ENCODE measurements around the gene GALNT18.
A peak's percentile ranks its signal among the peaks of the same experiment; 100 is the strongest.

The GALNT18 gene

GRCh38 chr11:11563200-11563975 is 58.4 kb downstream of the GALNT18 start:
- DNase-seq = peak; percentile 93

DNA sequence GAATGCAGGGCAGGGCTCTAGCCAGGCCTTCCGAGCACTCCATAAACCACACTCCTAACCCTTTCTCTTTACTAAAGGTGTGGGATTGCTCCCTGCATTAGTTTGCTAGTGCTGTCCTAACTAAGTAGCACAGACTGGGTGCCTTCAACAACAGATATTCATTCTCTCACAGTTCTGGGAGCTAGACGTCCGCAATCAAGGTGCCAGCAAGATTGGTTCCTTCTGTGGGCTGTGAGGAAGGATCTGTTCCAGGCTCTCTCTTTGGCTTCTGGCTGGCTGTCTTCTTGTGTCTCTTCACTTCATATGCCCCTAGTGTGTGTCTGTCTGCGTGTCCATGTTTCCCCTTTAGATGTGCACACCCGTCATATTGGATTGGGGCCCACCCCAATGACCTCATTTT is 59.8 kb downstream of the GALNT18 start:
- DNase-seq = no peak

DNA sequence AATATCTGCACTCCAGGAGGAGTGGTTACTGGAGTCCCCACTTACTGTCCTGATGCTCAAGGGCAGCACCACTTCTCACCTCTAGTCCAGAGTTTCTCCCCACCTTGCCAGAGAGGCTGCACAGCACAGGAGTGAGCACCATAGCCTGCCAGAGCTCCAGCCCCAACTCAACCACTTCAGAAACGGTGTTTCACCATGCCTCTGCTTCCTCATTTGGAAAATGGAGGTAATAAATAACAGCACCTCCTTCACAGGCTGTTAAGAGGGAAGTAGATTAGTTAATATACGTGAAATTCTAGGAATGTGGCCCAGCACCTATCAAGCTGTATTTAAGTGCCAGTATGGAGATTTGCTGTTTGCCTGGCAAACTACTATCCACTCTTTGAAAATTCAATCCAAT is 63.0 kb downstream of the GALNT18 start:
- peak; percentile 86 for DNase-seq

DNA sequence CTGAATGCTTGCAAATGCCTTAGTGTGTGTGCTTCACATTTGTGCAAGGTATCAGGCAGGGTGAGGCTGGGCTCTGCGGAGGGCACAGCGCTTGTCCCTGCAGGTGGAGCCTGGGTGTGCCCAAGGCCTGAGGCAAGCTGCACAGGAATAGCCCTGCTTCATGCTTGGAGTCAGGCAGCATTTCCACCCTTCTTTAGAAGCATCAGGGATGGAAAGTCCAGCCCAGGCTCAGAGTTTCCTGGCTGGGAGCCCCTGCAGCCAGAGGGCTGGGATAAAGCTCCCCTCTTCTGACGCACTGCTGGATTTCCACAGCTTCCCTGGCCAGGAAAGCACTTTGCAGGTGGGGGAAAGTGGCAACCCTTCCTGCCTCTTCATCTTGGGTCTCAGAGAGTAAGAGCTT is 63.4 kb downstream of the GALNT18 start:
- DNase-seq = no peak

GRCh38 chr11:11555208-11555607 is 66.6 kb downstream of the GALNT18 start:
- DNase-seq = peak; percentile 91

GRCh38 chr11:11553573-11553972 is 68.2 kb downstream of the GALNT18 start:
- no peak for DNase-seq

DNA sequence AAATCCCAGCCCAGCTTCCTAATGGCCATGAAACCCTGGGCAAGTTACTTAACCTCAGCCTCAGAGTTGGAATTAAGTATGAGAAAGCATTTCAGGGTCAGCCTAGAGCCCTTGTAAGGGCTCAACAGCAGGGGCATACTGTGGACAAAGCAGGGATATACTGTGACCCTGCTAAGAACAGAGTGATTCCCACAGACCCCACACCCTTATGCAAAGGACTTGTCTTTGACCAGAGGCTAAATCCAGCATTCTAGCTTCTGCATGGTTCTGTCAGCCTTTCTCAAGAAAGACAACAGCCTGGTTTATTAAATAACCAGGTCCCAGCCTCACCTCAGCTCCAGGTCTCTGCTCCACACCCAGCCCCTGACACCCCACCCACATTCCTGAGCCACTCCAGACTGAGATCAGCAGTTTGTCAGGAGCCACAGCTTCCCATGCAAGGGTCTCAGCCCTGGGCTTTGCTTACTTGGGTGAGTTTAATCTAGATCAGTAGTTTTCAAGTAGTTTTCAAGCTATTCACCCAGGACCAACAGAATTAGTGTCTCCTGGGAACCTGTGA is 69.2 kb downstream of the GALNT18 start:
- no peak for DNase-seq

DNA sequence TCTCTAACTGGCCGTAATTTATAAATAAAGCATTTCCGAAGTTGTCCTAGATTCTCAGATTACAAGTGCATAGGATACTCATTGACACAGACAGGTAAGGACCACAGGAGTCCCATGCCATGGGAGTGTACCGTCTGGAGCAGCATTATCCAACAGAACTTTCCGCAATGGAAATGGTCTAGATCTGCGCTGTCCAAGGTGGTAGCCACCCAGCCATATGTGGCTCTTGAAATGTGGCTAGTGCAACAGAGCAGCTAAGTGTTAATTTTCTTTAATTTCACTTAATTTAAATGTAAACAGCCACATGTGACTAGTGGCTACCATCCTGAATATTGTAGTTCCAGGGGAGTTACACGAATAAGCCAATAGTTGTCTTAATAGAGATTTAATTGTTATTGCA is 71.3 kb downstream of the GALNT18 start:
- DNase-seq = no peak

GRCh38 chr11:11545285-11546275 is 76.2 kb downstream of the GALNT18 start:
- no peak for DNase-seq

DNA sequence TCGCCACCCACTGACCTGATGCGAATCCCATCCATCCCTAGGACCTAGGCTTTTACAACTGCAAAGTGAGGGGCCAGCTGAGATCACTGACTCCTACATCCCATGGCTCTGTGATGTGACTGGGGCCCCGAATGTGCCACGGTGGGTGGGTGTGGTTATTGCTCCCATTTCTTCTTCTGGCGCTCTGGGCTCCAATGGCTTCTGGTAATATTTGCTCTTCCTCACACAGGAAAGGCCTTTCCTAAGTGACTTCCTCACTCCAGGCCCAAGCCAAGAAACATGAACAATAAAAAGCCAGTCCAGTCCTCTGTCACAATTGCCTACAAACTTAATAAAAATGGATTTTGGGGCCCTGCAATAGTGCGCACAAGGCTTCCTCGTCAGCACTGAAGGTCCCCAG is 78.1 kb downstream of the GALNT18 start:
- DNase-seq = no peak

DNA sequence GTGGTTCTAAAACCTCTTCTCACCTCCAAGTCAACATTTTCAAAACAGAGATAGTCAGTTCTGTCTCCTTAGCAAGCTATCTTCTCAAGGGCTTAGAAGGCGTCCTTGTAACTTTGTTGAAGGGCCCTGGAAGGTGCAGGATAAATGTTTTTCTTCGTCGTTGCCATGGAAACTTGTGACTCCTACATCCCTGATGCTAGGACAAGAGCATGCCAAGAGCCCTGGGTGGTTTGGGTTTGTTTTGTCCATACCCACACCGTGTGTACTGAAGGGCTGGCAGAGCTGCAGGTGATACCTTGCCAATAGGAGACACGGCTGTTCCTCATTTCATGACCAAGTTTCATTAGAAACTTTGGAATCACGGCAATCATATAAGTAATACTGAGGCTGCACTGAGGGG is 81.6 kb downstream of the GALNT18 start:
- DNase-seq = no peak

- no peak for DNase-seq
Observed at GRCh38 chr11:11538277-11538960, 83.4 kb downstream of the GALNT18 start.

DNA sequence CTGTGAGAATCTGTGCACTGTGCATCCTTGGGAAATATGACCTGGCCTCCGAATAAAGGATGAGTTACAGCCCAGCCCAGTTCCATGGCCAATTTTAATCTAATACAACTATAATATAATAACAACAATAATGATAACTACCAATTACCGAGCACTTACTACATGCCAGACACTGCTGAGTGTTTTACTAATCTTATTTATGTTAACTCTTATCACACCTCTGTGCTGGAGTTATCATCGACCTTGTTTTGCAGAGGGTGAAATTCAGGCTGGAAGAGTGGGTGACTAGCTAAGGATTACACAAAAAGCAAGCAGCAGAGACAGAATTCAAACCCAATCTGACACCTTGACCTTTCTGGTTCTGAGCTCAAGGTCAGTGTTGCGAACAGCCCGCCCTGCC is 83.9 kb downstream of the GALNT18 start:
- no peak for DNase-seq

DNA sequence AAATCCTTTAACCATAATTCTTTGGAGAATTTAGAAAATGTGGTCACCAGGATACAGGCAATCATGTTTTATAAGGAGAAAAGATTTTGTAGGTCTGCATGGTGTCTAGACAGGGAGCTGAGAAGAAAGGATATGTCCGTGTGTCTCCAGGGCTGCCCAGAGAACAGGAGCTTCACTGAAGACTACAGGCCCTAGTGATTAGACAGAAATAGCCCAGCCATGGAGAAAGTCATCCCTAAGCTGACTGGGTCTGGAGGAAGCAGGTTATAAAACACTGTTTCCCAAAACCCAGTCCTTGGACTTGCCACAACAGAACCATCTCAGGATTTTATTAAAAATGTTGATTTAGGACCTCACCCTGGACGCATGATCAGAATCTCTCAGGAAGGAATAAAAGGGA is 84.4 kb downstream of the GALNT18 start:
- DNase-seq = no peak

- peak; percentile 38 for DNase-seq
Observed at GRCh38 chr11:11536650-11537049, 85.2 kb downstream of the GALNT18 start.

GRCh38 chr11:11535611-11536010 is 86.2 kb downstream of the GALNT18 start:
- no peak for DNase-seq

- DNase-seq = peak; percentile 62
Observed at GRCh38 chr11:11534981-11535380, 86.8 kb downstream of the GALNT18 start.

DNA sequence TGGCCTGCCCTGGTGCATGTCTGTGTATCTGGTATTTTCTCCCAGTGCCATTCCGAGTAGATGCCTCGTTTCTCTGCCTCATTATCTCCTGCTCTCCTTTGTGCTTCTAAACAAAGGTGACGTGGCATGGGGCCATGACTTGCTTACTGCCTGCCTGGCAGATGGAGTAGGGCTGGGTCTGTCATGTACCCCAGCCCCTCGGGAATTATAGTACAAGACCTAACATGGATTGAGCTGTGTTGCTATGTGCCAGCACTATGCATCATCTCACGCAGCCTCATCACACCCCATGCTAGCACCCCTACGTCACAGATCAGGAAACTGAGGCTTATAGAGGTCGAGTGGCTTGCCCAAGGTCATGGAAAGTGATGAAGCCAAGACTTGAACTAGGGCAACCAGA is 88.1 kb downstream of the GALNT18 start:
- DNase-seq = no peak

DNA sequence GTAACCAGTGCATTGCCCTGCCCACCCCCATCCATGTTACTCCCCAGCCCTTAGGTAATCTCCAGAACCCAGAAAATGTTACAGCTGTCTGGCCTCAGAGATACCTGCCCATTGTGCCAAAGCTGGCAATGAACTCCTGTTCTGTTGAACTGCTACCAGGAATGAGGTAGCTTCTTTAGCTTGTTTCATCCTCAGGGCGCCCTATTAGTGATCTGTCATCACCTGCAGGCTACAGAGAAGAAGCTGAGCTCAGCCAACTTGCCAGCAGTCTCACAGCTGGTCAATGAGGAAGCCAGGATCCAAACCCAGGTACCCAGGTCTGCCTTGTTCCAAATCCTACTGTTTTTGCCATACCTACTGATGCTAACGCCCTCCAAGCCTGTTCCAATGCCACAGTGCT is 88.7 kb downstream of the GALNT18 start:
- no peak for DNase-seq

- peak; percentile 18 for DNase-seq
Observed at GRCh38 chr11:11532574-11532973, 89.2 kb downstream of the GALNT18 start.

DNA sequence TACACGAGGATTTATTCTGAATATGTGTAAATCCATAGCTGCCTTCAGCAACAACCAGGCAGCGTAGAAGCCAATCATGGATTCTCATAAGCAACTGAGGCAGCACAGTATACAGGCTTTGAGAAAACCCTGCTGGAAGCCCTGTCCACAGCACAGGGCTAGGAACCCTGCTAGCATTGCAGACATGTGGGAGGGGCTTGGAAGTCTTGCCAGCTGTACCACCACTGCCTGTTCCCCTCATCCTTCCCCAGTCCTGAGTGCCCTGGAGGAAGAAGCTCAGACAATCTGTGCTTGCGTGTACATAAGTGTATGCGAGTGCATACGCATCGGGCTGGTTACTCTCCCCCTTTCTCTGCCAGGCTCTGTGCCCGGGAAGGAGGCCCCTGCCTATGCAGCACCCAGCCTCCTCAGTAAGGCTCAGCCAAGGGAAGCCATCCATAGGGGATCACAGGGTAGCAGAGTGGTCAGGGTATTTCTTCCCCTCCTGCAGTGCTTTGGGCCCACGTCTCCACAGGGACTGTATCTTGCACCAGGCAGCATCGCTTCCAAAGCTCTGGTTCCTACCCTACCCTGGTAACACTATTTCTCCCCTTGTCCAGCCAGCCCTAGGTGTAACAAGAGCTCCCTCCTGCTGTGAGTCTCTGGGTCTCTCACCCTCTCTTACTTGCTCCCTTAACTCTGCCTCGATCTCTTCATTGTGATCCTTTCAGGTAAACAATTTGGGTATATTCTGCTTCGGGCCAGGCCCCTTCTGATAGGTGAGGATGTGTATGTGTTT is 90.5 kb downstream of the GALNT18 start:
- no peak for DNase-seq

DNA sequence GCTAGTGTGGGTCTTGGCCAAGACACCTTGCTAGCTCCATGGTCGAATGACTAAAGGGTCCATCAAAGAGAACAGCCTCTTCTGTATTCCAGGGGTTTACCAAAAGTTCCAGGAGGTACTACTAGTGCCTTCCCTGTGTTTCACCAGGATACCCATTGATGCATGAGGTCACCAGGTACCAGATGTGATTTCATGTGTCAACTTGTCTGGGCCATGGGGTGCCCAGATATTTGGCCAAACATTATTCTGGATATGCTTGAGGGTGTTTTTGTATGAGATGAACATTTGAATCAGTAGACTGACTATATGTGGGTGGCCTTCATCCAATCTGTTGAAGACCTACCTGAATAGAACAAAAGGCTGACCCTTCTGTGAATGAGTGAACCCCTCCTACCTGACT is 92.8 kb downstream of the GALNT18 start:
- no peak for DNase-seq

All from DMS79 (cell line).